Panc1 (cell line): ENCODE data around the gene MYO1E. TPM values are rescaled to one million over a fixed set of nuclear protein-coding genes. Genes with fewer than 3 reads are reported as not detected.

Experiments
- ATAC-seq: fragments of 200-7000 bp; cut with Tn5 transposase; 2 replicates; pipeline ENCODE4 v1.9.1; 2020; ENCODE audit warnings: mild to moderate bottlenecking, moderate library complexity
- BruUV-seq: library from RNA; stranded (reverse); fragments of 400-500 nt; replicated peaks from 2 replicates; lab custom pipeline; 2021; lab: Mats Ljungman, UMichigan
- CTCF ChIA-PET: fragments of 300-600 bp; sonication (Branson Sonifier 250); formaldehyde crosslinking; loops from one replicate; lab custom pipeline; 2022; ENCODE audit warnings: antibody characterized with exemption; lab: Charles Lee
- POLR2A ChIA-PET: fragments of 300-600 bp; sonication (Branson Sonifier 250); formaldehyde crosslinking; loops from one replicate; lab custom pipeline; 2022; ENCODE audit warnings: antibody characterized with exemption; lab: Charles Lee
- DNase-seq: peaks from one replicate; pipeline ENCODE4 v3.0.0-alpha.2; 2010; ENCODE audit warnings: low read depth, low spot score
- H3K27ac ChIP-seq: 2 replicates; pipeline ENCODE4 v1.5.1; 2011; ENCODE audit warnings: mild to moderate bottlenecking, low read length, inconsistent platforms
- H3K27me3 ChIP-seq: fragments of 200-500 bp; sonication (Bioruptor generic); 2 replicates; pipeline ENCODE4 v1.6.0; 2014; ENCODE audit warnings: low read length, inconsistent platforms; ENCODE audit not compliant: control insufficient read depth, insufficient read depth
- H3K36me3 ChIP-seq: fragments of 200-500 bp; sonication (Bioruptor generic); 2 replicates; pipeline ENCODE4 v1.5.1; 2014; ENCODE audit warnings: inconsistent platforms, mild to moderate bottlenecking, low read length, moderate library complexity; ENCODE audit not compliant: control insufficient read depth, insufficient read depth
- H3K4me1 ChIP-seq: 2 replicates; pipeline ENCODE4 v1.5.1; 2011; ENCODE audit warnings: inconsistent platforms, mild to moderate bottlenecking, low read length, moderate library complexity; ENCODE audit not compliant: control insufficient read depth, insufficient read depth
- H3K4me3 ChIP-seq, 2 experiments: 2 replicates each; pipeline ENCODE4 v1.5.1; 2011 to 2012; ENCODE audit warnings: low read depth in 2 of 2, low read length in 2 of 2, mild to moderate bottlenecking in 2 of 2, inconsistent platforms in 1 of 2, moderate library complexity in 1 of 2
- H3K9me3 ChIP-seq: fragments of 200-500 bp; sonication (Bioruptor generic); 2 replicates; pipeline ENCODE4 v1.5.1; 2014; ENCODE audit warnings: low read depth, mild to moderate bottlenecking, inconsistent platforms, low read length, moderate library complexity; ENCODE audit not compliant: control insufficient read depth, insufficient read depth
- POLR2AphosphoS5 ChIP-seq: IDR thresholded peaks from 2 replicates; pipeline ENCODE4 v1.6.1; 2012; ENCODE audit warnings: mild to moderate bottlenecking, low read depth, low read length, moderate library complexity
- SIN3A ChIP-seq: IDR thresholded peaks from 2 replicates; pipeline ENCODE4 v1.6.1; 2012; ENCODE audit warnings: low read depth, mild to moderate bottlenecking, low read length, moderate library complexity, borderline replicate concordance; ENCODE audit not compliant: insufficient read depth
- TCF7L2 ChIP-seq: IDR thresholded peaks from 2 replicates; pipeline ENCODE4 v1.6.1; 2011; ENCODE audit warnings: mild to moderate bottlenecking, low read depth, low read length, inconsistent platforms
- in situ Hi-C: cut with HindIII; loops from 2 replicates; pipeline ENCODE4 v1.10.0; 2016; ENCODE audit warnings: low sequenced_read_pairs, low pct_unique_long_range_greater_than_20kb
- intact Hi-C: fragments of 100-400 bp; cut with micrococcal nuclease; formaldehyde crosslinking; loops from one replicate; pipeline ENCODE4 v1.10.0; 2022; ENCODE audit not compliant: unreplicated experiment
- total RNA-seq: library from RNA; stranded (reverse); gene quantifications from one replicate; pipeline ENCODE4 v1.2.1, GENCODE V29; 2021; ENCODE audit not compliant: unreplicated experiment
- TF ChIP-seq, protein P1 (sequence below), 2 experiments: IDR thresholded peaks; 2 replicates each; pipeline ENCODE4 v1.6.1; 2011 to 2012; ENCODE audit warnings: low read depth in 2 of 2, control low read depth in 1 of 2, low read length in 1 of 2, mild to moderate bottlenecking in 1 of 2, moderate library complexity in 1 of 2; ENCODE audit not compliant: insufficient read depth in 1 of 2
- TF ChIP-seq, protein P2 (sequence below): fragments of 450-650 bp; IDR thresholded peaks from 2 replicates; pipeline ENCODE4 v1.5.1; 2017; ENCODE audit warnings: mild to moderate bottlenecking

Gene MYO1E
- total RNA-seq, 1 experiment from 2014 or later: 161 TPM

DNA sequence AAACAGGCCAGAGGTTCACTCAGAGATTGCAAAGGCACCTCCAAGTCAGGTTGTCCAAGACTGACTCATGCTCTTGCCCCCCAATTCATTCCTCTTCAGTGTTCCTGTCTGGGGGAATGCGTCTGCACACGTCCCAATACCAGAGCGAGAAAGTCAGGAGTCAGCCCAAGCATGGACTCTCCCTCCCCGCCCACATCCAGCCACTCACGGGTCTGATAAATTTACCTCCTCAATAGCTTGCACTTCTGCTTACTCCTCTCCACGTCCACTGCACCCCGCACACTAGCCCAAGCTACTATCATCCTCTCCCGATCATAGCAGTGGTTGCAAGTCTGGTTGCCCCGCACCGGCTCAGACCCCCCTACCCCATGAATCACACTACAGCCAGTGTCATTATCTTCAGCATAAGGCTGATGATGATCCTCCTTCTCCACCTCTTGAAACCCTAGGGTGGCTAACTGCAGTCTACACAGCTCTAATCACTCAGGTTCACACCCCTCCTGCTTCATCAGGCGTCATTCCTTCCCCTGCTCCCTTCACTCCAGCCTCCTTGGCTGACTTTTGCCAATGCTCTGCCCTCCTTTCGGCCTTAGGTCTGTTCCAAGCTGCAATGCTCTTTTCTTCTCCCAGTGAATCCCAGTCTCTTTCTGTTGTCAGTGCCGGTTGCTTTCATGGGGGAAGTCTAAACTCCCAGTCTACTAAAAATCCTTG, 27.6 kb upstream of the MYO1E start:
- ATAC-seq (no peak), DNase-seq (no peak)
- Histone ChIP-seq H3K4me1 (0 out of 2 replicates have a peak, but pooled peaks cover 2% of the 10 kb centered on the region), H3K9me3 (no peaks in the 10 kb centered on the region), H3K36me3 (no peaks in the 10 kb centered on the region), H3K4me3 (no peak overlapping the region), H3K27ac (no peak overlapping the region), H3K27me3 (no peaks in the 10 kb centered on the region)
- TF ChIP-seq POLR2AphosphoS5 (no peak), TCF7L2 (no peak), SIN3A (no peak)
- TF ChIP-seq, protein P1, sequence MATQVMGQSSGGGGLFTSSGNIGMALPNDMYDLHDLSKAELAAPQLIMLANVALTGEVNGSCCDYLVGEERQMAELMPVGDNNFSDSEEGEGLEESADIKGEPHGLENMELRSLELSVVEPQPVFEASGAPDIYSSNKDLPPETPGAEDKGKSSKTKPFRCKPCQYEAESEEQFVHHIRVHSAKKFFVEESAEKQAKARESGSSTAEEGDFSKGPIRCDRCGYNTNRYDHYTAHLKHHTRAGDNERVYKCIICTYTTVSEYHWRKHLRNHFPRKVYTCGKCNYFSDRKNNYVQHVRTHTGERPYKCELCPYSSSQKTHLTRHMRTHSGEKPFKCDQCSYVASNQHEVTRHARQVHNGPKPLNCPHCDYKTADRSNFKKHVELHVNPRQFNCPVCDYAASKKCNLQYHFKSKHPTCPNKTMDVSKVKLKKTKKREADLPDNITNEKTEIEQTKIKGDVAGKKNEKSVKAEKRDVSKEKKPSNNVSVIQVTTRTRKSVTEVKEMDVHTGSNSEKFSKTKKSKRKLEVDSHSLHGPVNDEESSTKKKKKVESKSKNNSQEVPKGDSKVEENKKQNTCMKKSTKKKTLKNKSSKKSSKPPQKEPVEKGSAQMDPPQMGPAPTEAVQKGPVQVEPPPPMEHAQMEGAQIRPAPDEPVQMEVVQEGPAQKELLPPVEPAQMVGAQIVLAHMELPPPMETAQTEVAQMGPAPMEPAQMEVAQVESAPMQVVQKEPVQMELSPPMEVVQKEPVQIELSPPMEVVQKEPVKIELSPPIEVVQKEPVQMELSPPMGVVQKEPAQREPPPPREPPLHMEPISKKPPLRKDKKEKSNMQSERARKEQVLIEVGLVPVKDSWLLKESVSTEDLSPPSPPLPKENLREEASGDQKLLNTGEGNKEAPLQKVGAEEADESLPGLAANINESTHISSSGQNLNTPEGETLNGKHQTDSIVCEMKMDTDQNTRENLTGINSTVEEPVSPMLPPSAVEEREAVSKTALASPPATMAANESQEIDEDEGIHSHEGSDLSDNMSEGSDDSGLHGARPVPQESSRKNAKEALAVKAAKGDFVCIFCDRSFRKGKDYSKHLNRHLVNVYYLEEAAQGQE (IDR thresholded peaks at IDR 0.05; ENCODE audit: insufficient read depth in 1 of 2, low read depth in 2 of 2, low read length in 1 of 2): no peak
- TF ChIP-seq, protein P2, sequence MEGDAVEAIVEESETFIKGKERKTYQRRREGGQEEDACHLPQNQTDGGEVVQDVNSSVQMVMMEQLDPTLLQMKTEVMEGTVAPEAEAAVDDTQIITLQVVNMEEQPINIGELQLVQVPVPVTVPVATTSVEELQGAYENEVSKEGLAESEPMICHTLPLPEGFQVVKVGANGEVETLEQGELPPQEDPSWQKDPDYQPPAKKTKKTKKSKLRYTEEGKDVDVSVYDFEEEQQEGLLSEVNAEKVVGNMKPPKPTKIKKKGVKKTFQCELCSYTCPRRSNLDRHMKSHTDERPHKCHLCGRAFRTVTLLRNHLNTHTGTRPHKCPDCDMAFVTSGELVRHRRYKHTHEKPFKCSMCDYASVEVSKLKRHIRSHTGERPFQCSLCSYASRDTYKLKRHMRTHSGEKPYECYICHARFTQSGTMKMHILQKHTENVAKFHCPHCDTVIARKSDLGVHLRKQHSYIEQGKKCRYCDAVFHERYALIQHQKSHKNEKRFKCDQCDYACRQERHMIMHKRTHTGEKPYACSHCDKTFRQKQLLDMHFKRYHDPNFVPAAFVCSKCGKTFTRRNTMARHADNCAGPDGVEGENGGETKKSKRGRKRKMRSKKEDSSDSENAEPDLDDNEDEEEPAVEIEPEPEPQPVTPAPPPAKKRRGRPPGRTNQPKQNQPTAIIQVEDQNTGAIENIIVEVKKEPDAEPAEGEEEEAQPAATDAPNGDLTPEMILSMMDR: no peak
- in situ Hi-C loops (no loop called here), intact Hi-C loops (no loop called here)
- ChIA-PET CTCF (interaction anchor here (0.6 kb wide), 2 partner anchors 16 to 69 kb away, joined by 3 to 7 read pairs; no protein-coding TSS in a partner anchor), POLR2A (no interaction called here)
- BruUV-seq: no TSS peak

DNA sequence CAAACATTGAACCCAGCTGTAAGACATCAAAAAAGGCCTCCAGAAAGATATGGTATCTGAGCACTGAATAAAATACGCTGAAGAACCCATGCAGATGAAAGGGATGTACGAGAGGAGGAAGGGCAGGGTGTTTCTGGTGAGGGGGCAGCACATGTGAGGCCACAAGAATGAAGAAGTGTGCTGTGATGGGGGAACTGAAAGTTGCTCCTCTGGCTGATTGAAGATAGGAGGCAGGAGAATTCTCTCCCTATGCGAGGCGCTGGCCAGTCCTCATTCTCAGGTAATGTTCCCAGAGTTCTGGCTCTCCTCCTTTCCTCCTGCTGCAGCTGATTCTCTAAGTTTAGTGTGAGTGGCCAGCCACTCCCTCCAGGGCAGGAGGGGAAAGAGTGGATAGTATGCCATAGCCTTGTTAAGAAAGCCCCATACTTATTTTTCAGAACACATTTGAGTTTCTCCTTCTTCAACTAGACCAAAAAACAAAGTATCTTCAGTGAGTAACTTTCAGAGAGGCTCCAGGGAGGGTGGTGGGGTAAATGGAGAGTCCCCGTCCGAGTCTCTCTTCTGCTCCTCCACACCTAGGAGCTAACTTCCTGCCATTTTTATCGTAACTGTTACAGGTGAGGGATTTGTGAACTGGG, 26.9 kb upstream of the MYO1E start:
- TF ChIP-seq SIN3A (no peak), POLR2AphosphoS5 (no peak), TCF7L2 (no peak)
- TF ChIP-seq, protein P1 (IDR thresholded peaks at IDR 0.05; ENCODE audit: insufficient read depth in 1 of 2, low read depth in 2 of 2, low read length in 1 of 2): no peak
- TF ChIP-seq, protein P2: no peak
- in situ Hi-C loops: no loop called here
- Histone ChIP-seq H3K9me3 (no peaks in the 10 kb centered on the region), H3K27me3 (no peaks in the 10 kb centered on the region), H3K4me1 (0 out of 2 replicates have a peak, but pooled peaks cover 2% of the 10 kb centered on the region), H3K36me3 (no peaks in the 10 kb centered on the region), H3K4me3 (no peak overlapping the region), H3K27ac (no peak overlapping the region)
- intact Hi-C loops: no loop called here
- DNase-seq (no peak), ATAC-seq (no peak)
- BruUV-seq: no TSS peak
- ChIA-PET CTCF (interaction anchor here (0.6 kb wide), 2 partner anchors 16 to 70 kb away, joined by 3 to 7 read pairs; no protein-coding TSS in a partner anchor), POLR2A (no interaction called here)
